Testis (tissue), 2 donors: Measurements from ENCODE around the gene C2orf81.

Experiments
- POLR2A ChIP-seq: fragments of 450-650 bp; IDR thresholded peaks from one replicate; pipeline ENCODE4 v1.6.1; 2017; ENCODE audit warnings: antibody characterized with exemption, mild to moderate bottlenecking, moderate library complexity
- TF ChIP-seq, protein P1 (sequence below), 3 experiments: fragments of 450-650 bp in 2 of 3; fragments of 200-600 bp in 1 of 3; sonication (generic) in 1 of 3; IDR thresholded peaks; one replicate each; pipeline ENCODE4 v1.5.1; 2016 to 2019; ENCODE audit warnings: antibody characterized with exemption in 3 of 3, mild to moderate bottlenecking in 2 of 3, moderate library complexity in 1 of 3

DNA sequence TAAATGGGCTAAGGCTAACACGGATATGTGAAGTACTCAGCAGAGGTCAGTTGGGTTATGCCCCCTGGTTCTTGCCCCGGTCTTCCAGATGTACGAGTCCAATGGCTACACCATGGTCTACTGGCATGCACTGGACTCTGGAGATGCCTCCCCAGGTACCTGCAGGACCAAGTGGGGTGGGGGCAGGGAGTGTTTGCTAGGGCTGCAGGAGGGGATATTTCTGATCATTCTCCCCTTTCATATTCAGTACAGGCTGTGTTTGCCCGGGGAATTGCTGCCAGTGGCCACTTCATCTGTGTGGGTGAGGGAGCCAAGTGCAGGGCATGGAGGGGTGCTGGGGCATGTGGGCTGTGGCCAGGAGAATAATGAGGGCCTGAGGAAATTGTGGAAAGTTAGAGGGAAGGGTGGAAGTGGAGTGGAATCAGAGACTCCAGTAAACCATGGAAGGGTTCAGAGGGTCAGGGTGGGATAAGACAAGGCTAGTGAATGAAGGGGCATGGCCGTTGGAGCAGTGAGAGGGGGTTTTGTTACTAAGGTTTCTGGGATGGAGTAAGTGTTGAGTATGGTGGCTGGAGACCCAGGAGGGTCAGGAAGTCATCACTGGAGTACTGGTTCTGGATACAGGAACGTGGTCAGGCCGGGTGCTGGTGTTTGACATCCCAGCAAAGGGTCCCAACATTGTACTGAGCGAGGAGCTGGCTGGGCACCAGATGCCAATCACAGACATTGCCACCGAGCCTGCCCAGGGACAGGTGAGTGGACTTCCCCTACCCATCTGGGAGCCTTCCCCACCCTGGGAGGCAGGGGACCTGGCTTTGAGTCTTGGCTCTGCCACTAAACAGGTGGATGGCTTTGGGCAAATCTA lies 2.0 kb upstream of the C2orf81 start:
- no peak for TF ChIP-seq POLR2A
- TF ChIP-seq, protein P1, sequence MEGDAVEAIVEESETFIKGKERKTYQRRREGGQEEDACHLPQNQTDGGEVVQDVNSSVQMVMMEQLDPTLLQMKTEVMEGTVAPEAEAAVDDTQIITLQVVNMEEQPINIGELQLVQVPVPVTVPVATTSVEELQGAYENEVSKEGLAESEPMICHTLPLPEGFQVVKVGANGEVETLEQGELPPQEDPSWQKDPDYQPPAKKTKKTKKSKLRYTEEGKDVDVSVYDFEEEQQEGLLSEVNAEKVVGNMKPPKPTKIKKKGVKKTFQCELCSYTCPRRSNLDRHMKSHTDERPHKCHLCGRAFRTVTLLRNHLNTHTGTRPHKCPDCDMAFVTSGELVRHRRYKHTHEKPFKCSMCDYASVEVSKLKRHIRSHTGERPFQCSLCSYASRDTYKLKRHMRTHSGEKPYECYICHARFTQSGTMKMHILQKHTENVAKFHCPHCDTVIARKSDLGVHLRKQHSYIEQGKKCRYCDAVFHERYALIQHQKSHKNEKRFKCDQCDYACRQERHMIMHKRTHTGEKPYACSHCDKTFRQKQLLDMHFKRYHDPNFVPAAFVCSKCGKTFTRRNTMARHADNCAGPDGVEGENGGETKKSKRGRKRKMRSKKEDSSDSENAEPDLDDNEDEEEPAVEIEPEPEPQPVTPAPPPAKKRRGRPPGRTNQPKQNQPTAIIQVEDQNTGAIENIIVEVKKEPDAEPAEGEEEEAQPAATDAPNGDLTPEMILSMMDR (IDR thresholded peaks at IDR 0.05), result no peak
